Activated T-cell treated with anti-CD3 and anti-CD28 coated beads, Interleukin-2, amount 50 U/mL, for 24 hours (primary cell): ENCODE results near the gene SPEF2.
"Not testable (repeated sequence)": the region's sequence is repeated elsewhere in the genome, so short reads cannot be mapped to it uniquely, and the experiment has no call there.

Source experiments
- DNase-seq: peaks from one replicate; pipeline ENCODE4 v3.0.0-alpha.2; 2020
- H3K27ac Mint-ChIP-seq: 2 replicates; pipeline ENCODE4 v1.8.0; 2020; ENCODE audit warnings: mild to moderate bottlenecking, mixed read lengths
- H3K27me3 Mint-ChIP-seq: 2 replicates; pipeline ENCODE4 v1.8.0; 2020; ENCODE audit warnings: mixed read lengths
- H3K36me3 Mint-ChIP-seq: 2 replicates; pipeline ENCODE4 v1.8.0; 2020; ENCODE audit warnings: low read depth, mixed read lengths
- H3K4me1 Mint-ChIP-seq: 2 replicates; pipeline ENCODE4 v1.8.0; 2020; ENCODE audit warnings: low read depth, mixed read lengths
- H3K4me3 Mint-ChIP-seq: 2 replicates; pipeline ENCODE4 v1.8.0; 2020; ENCODE audit warnings: mild to moderate bottlenecking, moderate library complexity, mixed read lengths
- H3K9me3 Mint-ChIP-seq: 2 replicates; pipeline ENCODE4 v1.8.0; 2020; ENCODE audit warnings: mixed read lengths

SPEF2 gene

GRCh38 chr5:35821513-35821912, 203.8 kb downstream of the SPEF2 start:
- peaks cover 26% of the 10 kb centered on the region for H3K36me3 Mint-ChIP-seq
- H3K9me3 Mint-ChIP-seq: peaks cover 10% of the 10 kb centered on the region
- peaks cover 78% of the 10 kb centered on the region for H3K4me1 Mint-ChIP-seq
- peak overlapping the region; percentile 98 for H3K27ac Mint-ChIP-seq
- peak overlapping the region; percentile 13 for H3K4me3 Mint-ChIP-seq
- DNase-seq: no peak
- H3K27me3 Mint-ChIP-seq: no peaks in the 10 kb centered on the region

DNA sequence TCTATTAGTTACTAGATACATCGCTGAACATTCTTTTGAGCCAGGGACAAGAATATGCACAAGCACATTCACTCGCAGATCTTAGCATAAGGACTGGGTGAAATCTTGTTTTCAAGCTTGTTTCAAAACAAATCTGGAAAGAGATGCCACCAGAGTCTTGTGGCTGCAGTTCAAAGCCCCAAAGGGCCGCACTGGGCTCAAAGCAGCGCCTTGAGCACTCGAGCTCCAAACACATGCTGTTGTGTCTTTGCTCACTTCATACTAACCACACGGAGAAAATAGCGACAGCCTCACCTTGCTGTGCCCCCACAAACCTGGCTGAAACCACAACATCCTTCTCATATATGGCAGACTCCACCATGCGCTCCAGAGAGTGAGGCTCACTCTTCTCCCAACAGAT, 204.8 kb downstream of the SPEF2 start:
- peak overlapping the region; percentile 53 for H3K4me3 Mint-ChIP-seq
- peaks cover 26% of the 10 kb centered on the region for H3K36me3 Mint-ChIP-seq
- H3K4me1 Mint-ChIP-seq: peaks cover 88% of the 10 kb centered on the region
- peaks cover 10% of the 10 kb centered on the region for H3K9me3 Mint-ChIP-seq
- DNase-seq: no peak
- no peaks in the 10 kb centered on the region for H3K27me3 Mint-ChIP-seq
- H3K27ac Mint-ChIP-seq: peak overlapping the region; percentile 98

DNA sequence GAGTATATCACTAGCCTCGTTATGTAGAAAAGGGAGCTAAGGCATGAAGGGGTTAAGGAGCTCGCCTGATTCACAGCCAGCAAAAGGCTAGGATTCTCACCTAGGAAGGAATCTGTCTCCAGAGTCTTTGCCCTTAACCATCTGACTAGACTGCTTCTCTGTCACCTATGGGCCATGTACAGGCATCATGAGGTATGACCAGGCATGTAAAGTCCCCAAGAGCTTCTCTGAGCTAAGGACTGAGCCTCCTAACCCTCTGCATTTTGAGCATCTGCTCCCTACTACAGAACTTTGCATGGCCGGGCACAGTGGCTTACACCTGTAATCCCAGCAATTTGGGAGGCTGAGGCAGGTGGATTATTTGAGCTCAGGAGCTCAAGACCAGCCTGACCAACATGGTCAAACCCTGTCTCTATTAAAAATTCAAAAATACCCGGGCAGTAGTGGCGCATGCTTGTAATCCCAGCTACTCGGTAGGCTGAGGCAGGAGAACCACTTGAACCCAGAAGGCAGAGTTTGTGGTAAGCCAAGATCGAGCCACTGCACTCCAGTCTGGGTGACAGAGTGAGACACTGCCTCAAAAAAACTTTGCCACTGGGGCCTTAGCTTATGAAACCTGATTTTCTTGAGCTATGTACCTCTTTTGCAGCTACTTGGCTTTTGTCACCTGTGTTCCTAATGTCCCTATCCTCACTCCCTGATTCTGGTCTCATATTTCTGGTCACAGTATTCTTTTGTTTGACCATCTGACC, 205.9 kb downstream of the SPEF2 start:
- H3K4me3 Mint-ChIP-seq: no peak overlapping the region

GRCh38 chr5:35826056-35826455, 208.4 kb downstream of the SPEF2 start:
- peak overlapping the region; percentile 57 for H3K4me3 Mint-ChIP-seq
- H3K27ac Mint-ChIP-seq: peak overlapping the region; percentile 98
- H3K27me3 Mint-ChIP-seq: no peaks in the 10 kb centered on the region
- H3K36me3 Mint-ChIP-seq: peaks cover 21% of the 10 kb centered on the region
- H3K9me3 Mint-ChIP-seq: peaks cover 9% of the 10 kb centered on the region
- DNase-seq: no peak
- peaks cover 95% of the 10 kb centered on the region for H3K4me1 Mint-ChIP-seq

More for the DNA sequence above, 205.9 kb downstream of the SPEF2 start:
- Mint-ChIP-seq H3K27me3 (no peaks in the 10 kb centered on the region), H3K9me3 (peaks cover 14% of the 10 kb centered on the region), H3K36me3 (peaks cover 26% of the 10 kb centered on the region), H3K27ac (peak overlapping the region; percentile 98), H3K4me1 (peaks cover 98% of the 10 kb centered on the region)
- DNase-seq: no peak

DNA sequence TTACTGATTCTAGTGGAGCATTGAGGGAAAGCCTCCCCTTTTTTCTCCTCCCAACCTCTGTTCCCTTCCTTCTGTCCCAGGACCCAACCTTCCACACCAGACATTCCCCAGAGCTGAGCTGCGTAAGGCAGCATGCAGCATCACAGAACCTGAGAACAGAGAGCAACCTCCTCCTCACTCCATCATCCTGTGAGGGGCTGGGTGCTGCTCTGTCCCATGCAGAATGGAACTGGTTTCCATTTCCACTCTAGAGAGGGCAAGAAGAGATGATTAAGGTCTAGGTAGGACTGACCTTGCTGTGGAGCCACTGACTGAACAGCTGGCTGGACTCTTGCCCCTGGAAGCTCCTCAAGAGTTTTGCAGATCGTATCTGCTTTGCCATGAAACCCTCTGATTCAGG, 208.9 kb downstream of the SPEF2 start:
- no peaks in the 10 kb centered on the region for H3K27me3 Mint-ChIP-seq
- peaks cover 19% of the 10 kb centered on the region for H3K36me3 Mint-ChIP-seq
- H3K27ac Mint-ChIP-seq: peak overlapping the region; percentile 98
- no peak for DNase-seq
- H3K4me1 Mint-ChIP-seq: peaks cover 97% of the 10 kb centered on the region
- peaks cover 8% of the 10 kb centered on the region for H3K9me3 Mint-ChIP-seq
- H3K4me3 Mint-ChIP-seq: peak overlapping the region; percentile 57

DNA sequence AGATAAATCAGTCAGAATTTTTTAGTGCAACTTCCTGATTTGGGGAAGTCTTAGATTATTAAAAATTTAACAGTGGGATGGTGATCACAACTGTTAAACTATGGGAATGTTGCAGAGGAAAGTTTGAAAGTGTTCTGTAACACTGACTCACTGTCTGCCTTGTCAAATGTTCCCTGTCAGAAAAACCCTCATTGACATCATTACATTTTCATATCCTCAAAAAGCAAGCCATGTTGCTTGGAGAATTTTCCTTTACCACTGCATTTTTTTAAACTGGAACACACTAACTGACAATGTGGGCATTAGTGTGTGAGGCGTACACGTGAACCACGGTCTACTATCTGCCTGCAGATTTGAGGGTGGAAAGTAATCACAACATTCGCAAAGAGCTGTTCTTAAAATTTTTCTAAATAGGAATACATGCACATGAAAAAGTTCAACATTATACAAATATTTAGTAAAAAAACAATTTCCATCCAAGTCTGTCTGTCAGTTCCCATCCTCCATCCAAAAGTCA, 210.5 kb downstream of the SPEF2 start:
- H3K27ac Mint-ChIP-seq: peak overlapping the region; percentile 98

GRCh38 chr5:35830587-35830986, 212.9 kb downstream of the SPEF2 start:
- Mint-ChIP-seq H3K4me3 (peak overlapping the region; percentile 44), H3K27ac (peak overlapping the region; percentile 98), H3K4me1 (peaks cover 95% of the 10 kb centered on the region), H3K36me3 (peaks cover 19% of the 10 kb centered on the region), H3K27me3 (no peaks in the 10 kb centered on the region), H3K9me3 (peaks cover 7% of the 10 kb centered on the region)
- DNase-seq: no peak

More for the DNA sequence above, 210.5 kb downstream of the SPEF2 start:
- no peak for DNase-seq
- H3K4me1 Mint-ChIP-seq: peaks cover 97% of the 10 kb centered on the region
- peaks cover 8% of the 10 kb centered on the region for H3K9me3 Mint-ChIP-seq
- H3K36me3 Mint-ChIP-seq: peaks cover 23% of the 10 kb centered on the region
- H3K4me3 Mint-ChIP-seq: peak overlapping the region; percentile 43
- H3K27me3 Mint-ChIP-seq: no peaks in the 10 kb centered on the region

DNA sequence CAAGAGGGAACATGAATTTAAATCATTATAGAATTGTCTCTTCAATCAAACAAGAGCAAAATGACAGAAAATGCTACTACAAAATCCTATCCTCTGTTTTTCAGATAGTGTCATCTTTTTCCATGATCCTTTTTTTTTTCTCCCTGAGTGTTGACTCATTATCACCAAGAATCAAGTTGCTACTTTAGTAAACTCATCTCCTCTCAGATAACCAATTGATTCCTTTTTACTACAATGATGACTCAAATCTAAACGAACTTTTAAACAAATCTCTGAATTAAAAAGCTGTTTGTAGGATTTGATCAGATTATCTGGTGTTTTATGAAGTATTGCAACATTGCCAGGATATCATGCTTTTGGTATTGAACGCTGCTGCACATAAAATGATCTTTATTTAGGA, 215.1 kb downstream of the SPEF2 start:
- Mint-ChIP-seq H3K4me1 (peaks cover 92% of the 10 kb centered on the region), H3K27ac (peak overlapping the region; percentile 98), H3K36me3 (peaks cover 23% of the 10 kb centered on the region), H3K9me3 (peaks cover 8% of the 10 kb centered on the region), H3K4me3 (peak overlapping the region; percentile 48), H3K27me3 (no peaks in the 10 kb centered on the region)
- no peak for DNase-seq

DNA sequence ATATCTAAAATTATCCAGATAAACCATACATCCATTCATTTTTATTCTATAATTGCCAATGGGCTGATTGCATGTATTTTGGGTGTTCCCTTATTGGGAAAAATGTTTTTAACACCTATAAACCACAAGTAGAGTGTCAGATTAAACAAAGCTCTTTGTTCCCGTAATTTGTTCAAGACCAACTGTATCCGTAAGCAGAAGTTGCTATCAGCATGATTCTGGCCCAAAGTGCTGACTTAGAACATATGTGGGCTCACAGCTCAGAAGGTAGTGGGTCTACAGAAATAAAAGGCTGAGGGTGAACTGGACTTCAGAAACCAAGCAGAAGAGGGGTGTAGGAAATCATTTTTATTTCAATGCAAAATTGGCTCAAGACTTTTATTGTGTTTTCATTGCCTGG, 215.6 kb downstream of the SPEF2 start:
- Mint-ChIP-seq H3K36me3 (peaks cover 26% of the 10 kb centered on the region), H3K4me3 (peak overlapping the region; percentile 48), H3K27me3 (no peaks in the 10 kb centered on the region), H3K9me3 (peaks cover 9% of the 10 kb centered on the region), H3K4me1 (peaks cover 92% of the 10 kb centered on the region), H3K27ac (peak overlapping the region; percentile 98)
- no peak for DNase-seq

- Mint-ChIP-seq H3K4me3 (peak overlapping the region; percentile 78), H3K36me3 (peaks cover 41% of the 10 kb centered on the region), H3K4me1 (peaks cover 94% of the 10 kb centered on the region), H3K27me3 (no peaks in the 10 kb centered on the region), H3K27ac (peak overlapping the region; percentile 98), H3K9me3 (peaks cover 11% of the 10 kb centered on the region)
- peak; percentile 65 for DNase-seq
Measured at GRCh38 chr5:35835796-35836742, 218.4 kb downstream of the SPEF2 start.

DNA sequence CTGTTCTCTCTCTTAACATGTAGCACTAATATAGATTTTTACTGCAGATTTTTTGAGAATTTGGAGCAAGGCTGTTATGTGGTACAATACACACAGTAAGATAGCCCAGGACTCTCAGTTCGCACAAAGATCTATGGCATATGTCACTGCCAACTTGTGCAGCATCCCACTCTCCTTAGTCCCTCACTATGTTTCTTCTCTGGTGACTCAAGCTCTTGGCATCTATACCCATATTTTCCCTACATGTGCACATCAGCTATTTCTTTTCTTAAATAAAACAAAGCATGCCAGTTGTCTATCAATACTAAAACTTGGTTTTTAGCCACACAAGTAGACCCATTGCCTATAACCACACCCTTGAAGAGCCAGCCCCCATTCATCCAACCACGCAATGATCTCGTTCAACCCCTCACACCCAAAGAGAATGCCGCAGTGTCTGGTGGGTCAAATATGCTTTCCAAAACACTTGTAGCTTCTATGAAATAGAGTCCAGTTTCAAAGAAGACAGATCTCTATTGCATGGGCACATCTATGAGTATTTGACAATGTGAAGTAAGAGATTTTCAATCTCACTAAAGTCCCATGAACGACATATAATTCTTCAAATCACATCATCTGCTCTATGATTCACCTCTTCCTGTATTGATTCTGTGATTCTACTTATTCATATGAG, 220.8 kb downstream of the SPEF2 start:
- Mint-ChIP-seq H3K4me1 (peaks cover 73% of the 10 kb centered on the region), H3K36me3 (peaks cover 49% of the 10 kb centered on the region), H3K27me3 (no peaks in the 10 kb centered on the region), H3K27ac (peak overlapping the region; percentile 98), H3K4me3 (peak overlapping the region; percentile 43), H3K9me3 (peaks cover 17% of the 10 kb centered on the region)
- peak; percentile 58 for DNase-seq

GRCh38 chr5:35842856-35843255, 225.2 kb downstream of the SPEF2 start:
- H3K36me3 Mint-ChIP-seq: peaks cover 78% of the 10 kb centered on the region
- H3K9me3 Mint-ChIP-seq: peaks cover 49% of the 10 kb centered on the region
- no peak for DNase-seq
- no peaks in the 10 kb centered on the region for H3K27me3 Mint-ChIP-seq
- peaks cover 45% of the 10 kb centered on the region for H3K4me1 Mint-ChIP-seq
- H3K27ac Mint-ChIP-seq: no peak overlapping the region
- H3K4me3 Mint-ChIP-seq: no peak overlapping the region

DNA sequence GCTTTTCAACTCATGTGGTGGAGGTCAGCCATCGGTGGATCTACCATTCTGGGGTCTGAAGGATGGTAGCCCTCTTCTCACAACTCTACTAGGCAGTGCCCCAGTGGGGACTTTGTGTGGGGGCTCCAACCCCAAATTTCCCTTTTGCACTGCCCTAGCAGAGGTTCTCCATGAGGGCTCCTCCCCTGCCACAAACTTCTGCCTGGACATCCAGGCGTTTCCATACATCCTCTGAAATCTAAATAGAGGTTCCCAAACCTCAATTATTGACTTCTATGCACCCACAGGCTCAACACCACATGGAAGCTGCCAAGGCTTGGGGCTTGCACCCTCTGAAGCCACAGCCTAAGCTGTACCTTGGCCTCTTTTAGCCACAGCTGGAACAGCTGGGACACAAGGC, 227.8 kb downstream of the SPEF2 start:
- not testable (repeated sequence) for H3K4me3 Mint-ChIP-seq, DNase-seq
- H3K9me3 Mint-ChIP-seq: peaks cover 51% of the 10 kb centered on the region

DNA sequence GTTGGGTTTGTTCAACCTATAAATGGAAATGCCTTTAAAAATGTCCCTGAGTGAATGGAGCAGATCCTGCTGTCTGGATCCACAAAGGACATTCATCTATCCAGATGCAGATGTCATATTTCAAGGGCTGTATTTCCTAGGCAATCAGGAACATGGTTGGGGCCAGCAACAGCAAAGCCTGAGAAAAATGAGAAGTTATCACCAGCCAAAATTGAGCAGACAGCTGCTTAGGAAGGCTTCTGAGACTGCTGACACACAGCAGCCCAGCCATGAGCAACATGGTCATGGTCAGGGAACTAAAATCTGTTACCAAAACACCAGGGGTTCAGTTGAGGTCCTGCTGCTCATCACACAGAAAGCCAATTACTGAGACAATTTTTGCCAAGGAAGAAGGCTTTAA, 229.8 kb downstream of the SPEF2 start:
- Mint-ChIP-seq H3K4me3 (no peak overlapping the region), H3K27ac (no peak overlapping the region), H3K9me3 (peaks cover 55% of the 10 kb centered on the region)

More for the DNA sequence above, 227.8 kb downstream of the SPEF2 start:
- Mint-ChIP-seq H3K36me3 (peaks cover 81% of the 10 kb centered on the region), H3K4me1 (peaks cover 37% of the 10 kb centered on the region)
- not testable (repeated sequence) for H3K27ac Mint-ChIP-seq, H3K27me3 Mint-ChIP-seq

More for the DNA sequence above, 229.8 kb downstream of the SPEF2 start:
- Mint-ChIP-seq H3K27me3 (no peaks in the 10 kb centered on the region), H3K4me1 (peaks cover 47% of the 10 kb centered on the region), H3K36me3 (peaks cover 91% of the 10 kb centered on the region)
- no peak for DNase-seq
